Right lobe of liver (tissue), 6 donors: ENCODE data around the gene B4GALT6. TPM values are rescaled to one million over a fixed set of nuclear protein-coding genes. Genes with fewer than 3 reads are reported as not detected.

Source experiments
- ATAC-seq, 4 donors: fragments of 200-7000 bp; cut with Tn5 transposase; one replicate each; pipeline ENCODE4 v1.9.1; 2020; ENCODE audit warnings: mild to moderate bottlenecking in 4 of 4, moderate library complexity in 4 of 4
- DNase-seq, 3 donors: peaks; one replicate each; pipeline ENCODE4 v3.0.0-alpha.2; 2020
- H3K27ac ChIP-seq, 3 donors: fragments of 200-600 bp; one replicate each; pipeline ENCODE4 v1.8.0; 2022
- H3K27me3 ChIP-seq, 2 donors: fragments of 200-600 bp; one replicate each; pipeline ENCODE4 v1.8.0; 2022
- H3K36me3 ChIP-seq, 4 donors: fragments of 200-600 bp; sonication (generic) in 1 of 4; one replicate each; pipeline versions ENCODE4 v1.5.1 to v1.8.0; 2017 to 2022; ENCODE audit warnings: control low read depth in 1 of 4
- H3K4me1 ChIP-seq, 4 donors: fragments of 200-600 bp; sonication (generic) in 1 of 4; one replicate each; pipeline versions ENCODE4 v1.5.1 to v1.8.0; 2017 to 2022; ENCODE audit warnings: control low read depth in 1 of 4
- H3K4me3 ChIP-seq, 3 donors: fragments of 200-600 bp; one replicate each; pipeline ENCODE4 v1.8.0; 2022
- H3K9me3 ChIP-seq, 4 donors: fragments of 200-600 bp; sonication (generic) in 1 of 4; one replicate each; pipeline versions ENCODE4 v1.5.1 to v1.8.0; 2017 to 2022; ENCODE audit warnings: control low read depth in 1 of 4
- CTCF ChIP-seq, 4 donors: fragments of 200-600 bp in 3 of 4; fragments of 450-650 bp in 1 of 4; IDR thresholded peaks; one replicate each; pipeline versions ENCODE4 v1.5.1 to v1.8.0; 2016 to 2022; ENCODE audit warnings: antibody characterized with exemption in 4 of 4, mild to moderate bottlenecking in 2 of 4
- POLR2A ChIP-seq: fragments of 450-650 bp; IDR thresholded peaks from one replicate; pipeline ENCODE4 v1.6.1; 2017; ENCODE audit warnings: antibody characterized with exemption, mild to moderate bottlenecking
- WGBS: methylation state at CpG from one replicate; pipeline ENCODE4 v1.1.6; 2018; ENCODE audit warnings: low coverage, low lambda C conversion rate; ENCODE audit not compliant: insufficient coverage; ENCODE audit errors: missing lambda C conversion rate; 5-methylcytosine and 5-hydroxymethylcytosine counted together
- intact Hi-C, 2 donors: fragments of 100-400 bp; cut with DNase I; formaldehyde crosslinking; loops; one replicate each; pipeline versions ENCODE4 v1.11.2 to v1.14.1; 2022
- total RNA-seq, 6 experiments: library from RNA; depleted of rRNA in 2 of 6; stranded (reverse); fragments of >200 nt in 2 of 6; fragmentation: NEBNext Ultra II Directional in 3 of 6; extraction: Animal tissue kit (Norgen Biotek cat#: 25700) in 3 of 6; gene quantifications; one replicate each; pipeline versions ENCODE4 v1.1.0 to v1.2.4, GENCODE V29; 2016 to 2023
- donor health status: DM: no; HTN: yes; CAD: no.
- donor health status: DM: no; HTN: no; CAD: no.
- donor health status: DM: no; HTN: no; CAD: no.
- donor health status: DM: no; HTN: yes; CAD: no.
- donor health status: DM: no; HTN: yes; CAD: no.

Gene B4GALT6
- total RNA-seq, 6 experiments from 2014 or later, result 1.7 to 4.8 (median 2.0) TPM

- Histone ChIP-seq H3K4me1 (no peaks in the 10 kb centered on the region), H3K4me3 (no peak overlapping the region), H3K27me3 (no peaks in the 10 kb centered on the region), H3K9me3 (no peaks in the 10 kb centered on the region), H3K27ac (no peak overlapping the region), H3K36me3 (no peaks in the 10 kb centered on the region)
- peak in 1 of 4 donors; percentile 92 for ATAC-seq
- no peak for DNase-seq
- no peak for TF ChIP-seq POLR2A
- no peak for TF ChIP-seq CTCF (IDR thresholded peaks at IDR 0.05)
- WGBS, result 62% methylated on average over 2 of the region's 2 CpGs
- intact Hi-C loops, result no loop called here
Measured at GRCh38 chr18:31648966-31649429, 35.4 kb downstream of the B4GALT6 start.

- Histone ChIP-seq H3K27ac (no peak overlapping the region), H3K36me3 (no peaks in the 10 kb centered on the region), H3K4me3 (no peak overlapping the region), H3K9me3 (no peaks in the 10 kb centered on the region), H3K27me3 (no peaks in the 10 kb centered on the region), H3K4me1 (no peaks in the 10 kb centered on the region)
- intact Hi-C loops, result no loop called here
- TF ChIP-seq POLR2A (no peak), CTCF (IDR thresholded peaks at IDR 0.05) (no peak)
- DNase-seq, result no peak
- 79% methylated on average over 2 of the region's 2 CpGs for WGBS
- no peak for ATAC-seq
Measured at GRCh38 chr18:31648458-31648857, 35.9 kb downstream of the B4GALT6 start.

GRCh38 chr18:31647127-31647753 is 37.1 kb downstream of the B4GALT6 start:
- Histone ChIP-seq H3K36me3 (no peaks in the 10 kb centered on the region), H3K27me3 (no peaks in the 10 kb centered on the region), H3K27ac (no peak overlapping the region), H3K9me3 (no peaks in the 10 kb centered on the region), H3K4me3 (no peak overlapping the region), H3K4me1 (no peaks in the 10 kb centered on the region)
- TF ChIP-seq CTCF (IDR thresholded peaks at IDR 0.05) (no peak), POLR2A (no peak)
- DNase-seq (no peak), ATAC-seq (no peak)
- intact Hi-C loops, result no loop called here
- 54% methylated on average over 4 of the region's 4 CpGs for WGBS

GRCh38 chr18:31646332-31647126 is 37.9 kb downstream of the B4GALT6 start:
- no peak overlapping the region for H3K27ac ChIP-seq
- H3K4me3 ChIP-seq, result no peak overlapping the region
- no peaks in the 10 kb centered on the region for H3K9me3 ChIP-seq
- no peaks in the 10 kb centered on the region for H3K36me3 ChIP-seq
- WGBS, result 63% methylated on average over 7 of the region's 7 CpGs
- ATAC-seq (no peak), DNase-seq (no peak)
- intact Hi-C loops, result no loop called here
- H3K4me1 ChIP-seq, result no peaks in the 10 kb centered on the region
- TF ChIP-seq CTCF (IDR thresholded peaks at IDR 0.05) (no peak), POLR2A (no peak)
- H3K27me3 ChIP-seq, result no peaks in the 10 kb centered on the region
